ENCODE measurements around the gene CRADD.

The CRADD gene

GRCh38 chr12:93758801-93759373 lies 81.7 kb downstream of the CRADD start:
- TF ChIP-seq TCF12 (IDR thresholded peaks at IDR 0.05; ENCODE audit: low read depth) (no peak), ZBTB7A (IDR thresholded peaks at IDR 0.05; ENCODE audit: low read depth) (no peak), EGR1 (IDR thresholded peaks at IDR 0.05) (no peak), TEAD4 (IDR thresholded peaks at IDR 0.05) (no peak), CEBPB (IDR thresholded peaks at IDR 0.05) (no peak), YY1 (IDR thresholded peaks at IDR 0.05; ENCODE audit: low read depth) (no peak)

- TF ChIP-seq TEAD4 (IDR thresholded peaks at IDR 0.05) (no peak), NFIC (IDR thresholded peaks at IDR 0.05) (no peak), YY1 (IDR thresholded peaks at IDR 0.05; ENCODE audit: low read depth) (no peak), USF1 (IDR thresholded peaks at IDR 0.05) (no peak), EP300 (IDR thresholded peaks at IDR 0.05; ENCODE audit: borderline replicate concordance) (no peak), FOXM1 (IDR thresholded peaks at IDR 0.05; ENCODE audit: borderline replicate concordance, low read depth) (no peak), TAF1 (IDR thresholded peaks at IDR 0.05; ENCODE audit: low read depth) (no peak), EGR1 (IDR thresholded peaks at IDR 0.05) (no peak), TCF12 (IDR thresholded peaks at IDR 0.05; ENCODE audit: low read depth) (no peak), CEBPB (IDR thresholded peaks at IDR 0.05) (no peak), ZBTB7A (IDR thresholded peaks at IDR 0.05; ENCODE audit: low read depth) (no peak), MAX (IDR thresholded peaks at IDR 0.05) (no peak), CREB1 (IDR thresholded peaks at IDR 0.05; ENCODE audit: low read depth) (no peak), RAD21 (IDR thresholded peaks at IDR 0.05; ENCODE audit: low read depth) (no peak)
Measured at GRCh38 chr12:93759512-93760081, 82.4 kb downstream of the CRADD start.

GRCh38 chr12:93760275-93760875 lies 83.2 kb downstream of the CRADD start:
- TF ChIP-seq FOXM1 (IDR thresholded peaks at IDR 0.05; ENCODE audit: borderline replicate concordance, low read depth), result no peak
- TF ChIP-seq TEAD4 (IDR thresholded peaks at IDR 0.05), result no peak
- TF ChIP-seq CREB1 (IDR thresholded peaks at IDR 0.05; ENCODE audit: low read depth), result no peak
- TF ChIP-seq REST (IDR thresholded peaks at IDR 0.05; ENCODE audit: low read depth), result no peak
- TF ChIP-seq YY1 (IDR thresholded peaks at IDR 0.05; ENCODE audit: low read depth), result no peak

- no peak for TF ChIP-seq ZBTB7A (IDR thresholded peaks at IDR 0.05; ENCODE audit: low read depth)
- no peak for TF ChIP-seq RAD21 (IDR thresholded peaks at IDR 0.05; ENCODE audit: low read depth)
- TF ChIP-seq CREB1 (IDR thresholded peaks at IDR 0.05; ENCODE audit: low read depth), result no peak
- no peak for TF ChIP-seq TCF12 (IDR thresholded peaks at IDR 0.05; ENCODE audit: low read depth)
- no peak for TF ChIP-seq CEBPB (IDR thresholded peaks at IDR 0.05)
- no peak for TF ChIP-seq REST (IDR thresholded peaks at IDR 0.05; ENCODE audit: low read depth)
- TF ChIP-seq TAF1 (IDR thresholded peaks at IDR 0.05; ENCODE audit: low read depth), result no peak
- TF ChIP-seq TEAD4 (IDR thresholded peaks at IDR 0.05), result no peak
- TF ChIP-seq YY1 (IDR thresholded peaks at IDR 0.05; ENCODE audit: low read depth), result no peak
- no peak for TF ChIP-seq FOXM1 (IDR thresholded peaks at IDR 0.05; ENCODE audit: borderline replicate concordance, low read depth)
- TF ChIP-seq EGR1 (IDR thresholded peaks at IDR 0.05), result no peak
- no peak for TF ChIP-seq MAX (IDR thresholded peaks at IDR 0.05)
Measured at GRCh38 chr12:93762059-93762719, 85.0 kb downstream of the CRADD start.

GRCh38 chr12:93762912-93763553 lies 85.9 kb downstream of the CRADD start:
- TF ChIP-seq MAX (IDR thresholded peaks at IDR 0.05), result no peak

- TF ChIP-seq EGR1 (IDR thresholded peaks at IDR 0.05) (no peak), USF1 (IDR thresholded peaks at IDR 0.05) (no peak), EP300 (IDR thresholded peaks at IDR 0.05; ENCODE audit: borderline replicate concordance) (no peak), TAF1 (IDR thresholded peaks at IDR 0.05; ENCODE audit: low read depth) (no peak), REST (IDR thresholded peaks at IDR 0.05; ENCODE audit: low read depth) (no peak), TEAD4 (IDR thresholded peaks at IDR 0.05) (no peak), ZBTB7A (IDR thresholded peaks at IDR 0.05; ENCODE audit: low read depth) (no peak), TCF12 (IDR thresholded peaks at IDR 0.05; ENCODE audit: low read depth) (no peak), FOXM1 (IDR thresholded peaks at IDR 0.05; ENCODE audit: borderline replicate concordance, low read depth) (no peak), RAD21 (IDR thresholded peaks at IDR 0.05; ENCODE audit: low read depth) (no peak), CREB1 (IDR thresholded peaks at IDR 0.05; ENCODE audit: low read depth) (no peak), MAX (IDR thresholded peaks at IDR 0.05) (no peak), YY1 (IDR thresholded peaks at IDR 0.05; ENCODE audit: low read depth) (no peak), CEBPB (IDR thresholded peaks at IDR 0.05) (no peak), NFIC (IDR thresholded peaks at IDR 0.05) (no peak)
Measured at GRCh38 chr12:93763746-93764147, 86.6 kb downstream of the CRADD start.
